HepG2 (cell line): ENCODE results near the gene GTF3A. TPM values are rescaled to one million over a fixed set of nuclear protein-coding genes. Genes with fewer than 3 reads are reported as not detected.

Experiments used
- DMAP1 ChIP-seq: IDR thresholded peaks from 2 replicates; pipeline ENCODE4 v1.6.1; 2016
- FOXP1 ChIP-seq, 2 experiments: fragments of 450-650 bp in 1 of 2; IDR thresholded peaks; 2 replicates each; pipeline ENCODE4 v1.6.1; 2017 to 2018; ENCODE audit warnings: antibody characterized with exemption in 1 of 2
- HMG20A ChIP-seq: IDR thresholded peaks from 2 replicates; pipeline ENCODE4 v1.6.1; 2016; ENCODE audit warnings: borderline replicate concordance
- HNF4A ChIP-seq: sonication (generic); formaldehyde crosslinking; IDR thresholded peaks from 2 replicates; pipeline ENCODE4 v1.4.0; 2020; ENCODE audit warnings: missing genetic modification reagents
- MTA1 ChIP-seq: sonication (generic); formaldehyde crosslinking; IDR thresholded peaks from 2 replicates; pipeline ENCODE4 v1.4.0; 2020; ENCODE audit warnings: missing genetic modification reagents, mild to moderate bottlenecking, borderline replicate concordance
- PAX8 ChIP-seq: sonication (generic); formaldehyde crosslinking; IDR thresholded peaks from 2 replicates; pipeline ENCODE4 v1.8.0; 2022; ENCODE audit warnings: mild to moderate bottlenecking, missing genetic modification reagents, borderline replicate concordance
- PCBP1 ChIP-seq: fragments of 200-400 bp; formaldehyde crosslinking; IDR thresholded peaks from 2 replicates; pipeline ENCODE4 v1.6.1; 2017; ENCODE audit warnings: mild to moderate bottlenecking, low read depth, low read length, borderline replicate concordance
- SAFB2 ChIP-seq: sonication (generic); formaldehyde crosslinking; IDR thresholded peaks from 2 replicates; pipeline ENCODE4 v1.5.1; 2020; ENCODE audit warnings: missing genetic modification reagents, low read depth, mild to moderate bottlenecking, borderline replicate concordance
- TBL1XR1 ChIP-seq: fragments of 150-350 bp; IDR thresholded peaks from 2 replicates; pipeline ENCODE4 v1.6.1; 2014; ENCODE audit warnings: borderline replicate concordance, low read length; ENCODE audit not compliant: partially characterized antibody
- TEF ChIP-seq: sonication (generic); formaldehyde crosslinking; IDR thresholded peaks from 2 replicates; pipeline ENCODE4 v1.5.0; 2020; ENCODE audit warnings: missing genetic modification reagents
- TMF1 ChIP-seq: sonication (generic); formaldehyde crosslinking; IDR thresholded peaks from 2 replicates; pipeline ENCODE4 v1.8.1; 2022; ENCODE audit warnings: low read depth, missing genetic modification reagents
- ZNF382 ChIP-seq: sonication (generic); formaldehyde crosslinking; IDR thresholded peaks from 2 replicates; pipeline ENCODE4 v1.5.0; 2020; ENCODE audit warnings: missing genetic modification reagents, mild to moderate bottlenecking, borderline replicate concordance
- ZNF558 ChIP-seq: sonication (generic); formaldehyde crosslinking; IDR thresholded peaks from 2 replicates; pipeline ENCODE4 v1.9.0; 2022; ENCODE audit warnings: mild to moderate bottlenecking, missing genetic modification reagents, borderline replicate concordance
- polyA plus RNA-seq, 8 experiments: library from polyadenylated mRNA; depleted of rRNA in 3 of 8; stranded (reverse) in 7 of 8; unstranded in 1 of 8; fragments of >200 nt; fragmentation: Illumina TruSeq in 4 of 8; extraction: Trizol in 4 of 8; gene quantifications; 2 replicates each; pipeline versions ENCODE4 v1.2.1 to v1.2.3, GENCODE V29; 2011 to 2016; ENCODE audit warnings: low read depth in 4 of 8, missing spikeins in 1 of 8, mixed read lengths in 1 of 8; ENCODE audit not compliant: insufficient read depth in 1 of 8
- total RNA-seq, 5 experiments: library from RNA; depleted of rRNA; stranded (reverse); fragments of >200 nt; fragmentation: Illumina TruSeq; extraction: Trizol; gene quantifications; 2 replicates each; pipeline ENCODE4 v1.2.3, GENCODE V29; 2016; ENCODE audit warnings: low read depth in 1 of 5
- TF ChIP-seq, protein P1 (sequence below): sonication (generic); formaldehyde crosslinking; IDR thresholded peaks from 2 replicates; pipeline ENCODE4 v1.5.1; 2020; ENCODE audit warnings: missing genetic modification reagents, mild to moderate bottlenecking, borderline replicate concordance
- TF ChIP-seq, protein P2 (sequence below): sonication (generic); formaldehyde crosslinking; IDR thresholded peaks from 2 replicates; pipeline ENCODE4 v1.5.1; 2020; ENCODE audit warnings: missing genetic modification reagents, mild to moderate bottlenecking, borderline replicate concordance
- TF ChIP-seq, protein P3 (sequence below): IDR thresholded peaks from 2 replicates; pipeline ENCODE4 v1.6.1; 2012; ENCODE audit warnings: low read length, improper control_type of control experiment
- TF ChIP-seq, protein P4 (sequence below): sonication (generic); formaldehyde crosslinking; IDR thresholded peaks from 2 replicates; pipeline ENCODE4 v1.4.0; 2020; ENCODE audit warnings: missing genetic modification reagents
- TF ChIP-seq, protein P5 (sequence below): IDR thresholded peaks from 2 replicates; pipeline ENCODE4 v1.6.1; 2016; ENCODE audit warnings: missing genetic modification reagents, missing compliant biosample characterization

GTF3A gene
- total and polyA plus RNA-seq, 2 of the 13 experiments (the other 11 are each of a cell fraction or from before 2014, with no cell fraction given): 42.1 to 176 TPM

DNA sequence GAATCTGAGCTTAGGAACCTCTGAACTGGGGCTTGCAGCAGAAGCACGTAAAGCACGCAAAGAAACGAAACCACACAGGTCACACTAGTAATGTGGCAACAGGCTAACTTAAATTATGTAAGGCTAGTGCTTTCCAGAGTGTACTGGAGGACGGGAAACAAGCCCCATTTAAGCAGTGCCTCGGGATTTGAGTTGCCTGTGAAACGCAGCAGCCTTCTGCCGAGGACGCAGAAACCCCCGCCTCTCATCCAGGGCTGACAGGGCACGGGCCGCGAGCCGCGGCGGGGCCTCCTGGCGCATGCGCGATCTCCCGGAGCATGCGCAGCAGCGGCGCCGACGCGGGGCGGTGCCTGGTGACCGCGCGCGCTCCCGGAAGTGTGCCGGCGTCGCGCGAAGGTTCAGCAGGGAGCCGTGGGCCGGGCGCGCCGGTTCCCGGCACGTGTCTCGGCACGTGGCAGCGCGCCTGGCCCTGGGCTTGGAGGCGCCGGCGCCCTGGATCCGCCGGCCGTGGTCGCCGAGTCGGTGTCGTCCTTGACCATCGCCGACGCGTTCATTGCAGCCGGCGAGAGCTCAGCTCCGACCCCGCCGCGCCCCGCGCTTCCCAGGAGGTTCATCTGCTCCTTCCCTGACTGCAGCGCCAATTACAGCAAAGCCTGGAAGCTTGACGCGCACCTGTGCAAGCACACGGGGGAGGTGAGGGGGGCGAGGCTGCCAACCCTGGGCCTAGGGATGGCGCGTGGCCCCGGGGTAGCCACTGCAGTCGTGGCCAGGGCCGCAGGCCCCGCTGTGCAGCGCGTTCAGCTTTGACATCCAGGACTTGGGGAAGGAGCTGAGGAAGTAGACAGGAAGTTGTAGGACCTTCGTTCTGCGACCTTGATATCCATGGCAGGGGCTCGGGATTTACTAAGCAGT, at the start of gene GTF3A (continued):
- TF ChIP-seq DMAP1 (CRISPR knock-in tag) (peak; percentile 44; the same call in 1 of the 2 replicates), PAX8 (CRISPR knock-in tag) (peak; percentile 96; the same call in 1 of the 2 replicates), FOXP1 (IDR thresholded peaks at IDR 0.05) (no peak), FOXP1 (CRISPR knock-in tag; IDR thresholded peaks at IDR 0.05) (no peak; the same call in 1 of the 2 replicates), TEF (CRISPR knock-in tag) (0 out of 2 replicates have a peak, but pooled peaks have one; percentile 73), MTA1 (CRISPR knock-in tag) (peak; percentile 53; the same call in 1 of the 2 replicates), SAFB2 (peak; percentile 96), TMF1 (peak; percentile 99), HNF4A (CRISPR knock-in tag) (no peak), ZNF382 (CRISPR knock-in tag) (no peak), TBL1XR1 (no peak), PCBP1 (no peak), ZNF558 (CRISPR knock-in tag) (peak; percentile 81; the same call in 1 of the 2 replicates), HMG20A (CRISPR knock-in tag) (0 out of 2 replicates have a peak, but pooled peaks have one; percentile 22)
- TF ChIP-seq, protein P1, sequence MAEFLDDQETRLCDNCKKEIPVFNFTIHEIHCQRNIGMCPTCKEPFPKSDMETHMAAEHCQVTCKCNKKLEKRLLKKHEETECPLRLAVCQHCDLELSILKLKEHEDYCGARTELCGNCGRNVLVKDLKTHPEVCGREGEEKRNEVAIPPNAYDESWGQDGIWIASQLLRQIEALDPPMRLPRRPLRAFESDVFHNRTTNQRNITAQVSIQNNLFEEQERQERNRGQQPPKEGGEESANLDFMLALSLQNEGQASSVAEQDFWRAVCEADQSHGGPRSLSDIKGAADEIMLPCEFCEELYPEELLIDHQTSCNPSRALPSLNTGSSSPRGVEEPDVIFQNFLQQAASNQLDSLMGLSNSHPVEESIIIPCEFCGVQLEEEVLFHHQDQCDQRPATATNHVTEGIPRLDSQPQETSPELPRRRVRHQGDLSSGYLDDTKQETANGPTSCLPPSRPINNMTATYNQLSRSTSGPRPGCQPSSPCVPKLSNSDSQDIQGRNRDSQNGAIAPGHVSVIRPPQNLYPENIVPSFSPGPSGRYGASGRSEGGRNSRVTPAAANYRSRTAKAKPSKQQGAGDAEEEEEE: no peak
- TF ChIP-seq, protein P2, sequence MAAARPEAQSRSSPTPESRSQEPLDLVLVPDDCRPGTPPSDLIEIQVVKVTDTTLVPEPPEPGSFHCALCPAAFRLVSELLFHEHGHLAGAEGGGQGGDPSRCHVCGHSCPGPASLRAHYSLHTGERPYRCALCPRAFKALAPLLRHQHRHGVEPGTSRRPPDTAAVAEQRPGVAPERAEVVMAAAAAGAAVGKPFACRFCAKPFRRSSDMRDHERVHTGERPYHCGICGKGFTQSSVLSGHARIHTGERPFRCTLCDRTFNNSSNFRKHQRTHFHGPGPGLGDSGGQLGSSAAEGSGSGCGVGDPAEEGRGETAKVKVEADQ: peak; percentile 98; the same call in 1 of the 2 replicates
- TF ChIP-seq, protein P3, sequence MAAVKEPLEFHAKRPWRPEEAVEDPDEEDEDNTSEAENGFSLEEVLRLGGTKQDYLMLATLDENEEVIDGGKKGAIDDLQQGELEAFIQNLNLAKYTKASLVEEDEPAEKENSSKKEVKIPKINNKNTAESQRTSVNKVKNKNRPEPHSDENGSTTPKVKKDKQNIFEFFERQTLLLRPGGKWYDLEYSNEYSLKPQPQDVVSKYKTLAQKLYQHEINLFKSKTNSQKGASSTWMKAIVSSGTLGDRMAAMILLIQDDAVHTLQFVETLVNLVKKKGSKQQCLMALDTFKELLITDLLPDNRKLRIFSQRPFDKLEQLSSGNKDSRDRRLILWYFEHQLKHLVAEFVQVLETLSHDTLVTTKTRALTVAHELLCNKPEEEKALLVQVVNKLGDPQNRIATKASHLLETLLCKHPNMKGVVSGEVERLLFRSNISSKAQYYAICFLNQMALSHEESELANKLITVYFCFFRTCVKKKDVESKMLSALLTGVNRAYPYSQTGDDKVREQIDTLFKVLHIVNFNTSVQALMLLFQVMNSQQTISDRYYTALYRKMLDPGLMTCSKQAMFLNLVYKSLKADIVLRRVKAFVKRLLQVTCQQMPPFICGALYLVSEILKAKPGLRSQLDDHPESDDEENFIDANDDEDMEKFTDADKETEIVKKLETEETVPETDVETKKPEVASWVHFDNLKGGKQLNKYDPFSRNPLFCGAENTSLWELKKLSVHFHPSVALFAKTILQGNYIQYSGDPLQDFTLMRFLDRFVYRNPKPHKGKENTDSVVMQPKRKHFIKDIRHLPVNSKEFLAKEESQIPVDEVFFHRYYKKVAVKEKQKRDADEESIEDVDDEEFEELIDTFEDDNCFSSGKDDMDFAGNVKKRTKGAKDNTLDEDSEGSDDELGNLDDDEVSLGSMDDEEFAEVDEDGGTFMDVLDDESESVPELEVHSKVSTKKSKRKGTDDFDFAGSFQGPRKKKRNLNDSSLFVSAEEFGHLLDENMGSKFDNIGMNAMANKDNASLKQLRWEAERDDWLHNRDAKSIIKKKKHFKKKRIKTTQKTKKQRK: no peak
- TF ChIP-seq, protein P4, sequence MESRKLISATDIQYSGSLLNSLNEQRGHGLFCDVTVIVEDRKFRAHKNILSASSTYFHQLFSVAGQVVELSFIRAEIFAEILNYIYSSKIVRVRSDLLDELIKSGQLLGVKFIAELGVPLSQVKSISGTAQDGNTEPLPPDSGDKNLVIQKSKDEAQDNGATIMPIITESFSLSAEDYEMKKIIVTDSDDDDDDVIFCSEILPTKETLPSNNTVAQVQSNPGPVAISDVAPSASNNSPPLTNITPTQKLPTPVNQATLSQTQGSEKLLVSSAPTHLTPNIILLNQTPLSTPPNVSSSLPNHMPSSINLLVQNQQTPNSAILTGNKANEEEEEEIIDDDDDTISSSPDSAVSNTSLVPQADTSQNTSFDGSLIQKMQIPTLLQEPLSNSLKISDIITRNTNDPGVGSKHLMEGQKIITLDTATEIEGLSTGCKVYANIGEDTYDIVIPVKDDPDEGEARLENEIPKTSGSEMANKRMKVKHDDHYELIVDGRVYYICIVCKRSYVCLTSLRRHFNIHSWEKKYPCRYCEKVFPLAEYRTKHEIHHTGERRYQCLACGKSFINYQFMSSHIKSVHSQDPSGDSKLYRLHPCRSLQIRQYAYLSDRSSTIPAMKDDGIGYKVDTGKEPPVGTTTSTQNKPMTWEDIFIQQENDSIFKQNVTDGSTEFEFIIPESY (CRISPR knock-in tag): peak; percentile 65
- TF ChIP-seq, protein P5, sequence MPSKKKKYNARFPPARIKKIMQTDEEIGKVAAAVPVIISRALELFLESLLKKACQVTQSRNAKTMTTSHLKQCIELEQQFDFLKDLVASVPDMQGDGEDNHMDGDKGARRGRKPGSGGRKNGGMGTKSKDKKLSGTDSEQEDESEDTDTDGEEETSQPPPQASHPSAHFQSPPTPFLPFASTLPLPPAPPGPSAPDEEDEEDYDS (CRISPR knock-in tag): peak; percentile 31
